ENCODE data around the gene MKX.

Gene MKX

GRCh38 chr10:27745732-27746396 is at the start of gene MKX:
Gene MKX, minus strand, starts transcription at chr10:27745819. Its CDS starts 2,404 bp downstream, at chr10:27743415.
- H3K4me3 ChIP-seq (ENCODE audit: low read depth, low read length) = peak within 1 kb of the TSS; percentile 18
- no peak for TF ChIP-seq CTCF (IDR thresholded peaks at IDR 0.05; ENCODE audit: low read depth, low read length)
- in situ Hi-C loops (cut with HindIII; ENCODE audit: low sequenced_read_pairs) = no loop called here
- DNase-seq (ENCODE audit: low read depth, low spot score) = peak; percentile 50

- no peak for TF ChIP-seq CTCF (IDR thresholded peaks at IDR 0.05; ENCODE audit: low read depth, low read length)
- in situ Hi-C loops (cut with HindIII; ENCODE audit: low sequenced_read_pairs) = no loop called here
- no peak overlapping the region for H3K4me3 ChIP-seq (ENCODE audit: low read depth, low read length)
- no peak for DNase-seq (ENCODE audit: low read depth, low spot score)
These were observed 48.5 kb upstream of the MKX start for GRCh38 chr10:27794157-27794556.

GRCh38 chr10:27792216-27792615 is 46.6 kb upstream of the MKX start:
- no peak overlapping the region for H3K4me3 ChIP-seq (ENCODE audit: low read depth, low read length)
- peak; percentile 65 for DNase-seq (ENCODE audit: low read depth, low spot score)
- in situ Hi-C loops (cut with HindIII; ENCODE audit: low sequenced_read_pairs) = no loop called here
- no peak for TF ChIP-seq CTCF (IDR thresholded peaks at IDR 0.05; ENCODE audit: low read depth, low read length)

- no peak overlapping the region for H3K4me3 ChIP-seq (ENCODE audit: low read depth, low read length)
- in situ Hi-C loops (cut with HindIII; ENCODE audit: low sequenced_read_pairs) = no loop called here
- no peak for TF ChIP-seq CTCF (IDR thresholded peaks at IDR 0.05; ENCODE audit: low read depth, low read length)
These were observed 38.7 kb upstream of the MKX start for GRCh38 chr10:27784272-27784671.

GRCh38 chr10:27783660-27784059 is 38.0 kb upstream of the MKX start:
- no peak overlapping the region for H3K4me3 ChIP-seq (ENCODE audit: low read depth, low read length)
- peak; percentile 61 for DNase-seq (ENCODE audit: low read depth, low spot score)
- peak; percentile 72 for TF ChIP-seq CTCF (IDR thresholded peaks at IDR 0.05; ENCODE audit: low read depth, low read length)
- in situ Hi-C loops (cut with HindIII; ENCODE audit: low sequenced_read_pairs) = no loop called here

More at GRCh38 chr10:27784272-27784671, 38.7 kb upstream of the MKX start:
- DNase-seq (ENCODE audit: low read depth, low spot score) = no peak

GRCh38 chr10:27779462-27780015 is 33.9 kb upstream of the MKX start:
- no peak for DNase-seq (ENCODE audit: low read depth, low spot score)
- in situ Hi-C loops (cut with HindIII; ENCODE audit: low sequenced_read_pairs) = no loop called here
- no peak for TF ChIP-seq CTCF (IDR thresholded peaks at IDR 0.05; ENCODE audit: low read depth, low read length)
- H3K4me3 ChIP-seq (ENCODE audit: low read depth, low read length) = no peak overlapping the region
